OCI-LY1 (cell line): Measurements from ENCODE around the gene SLC39A11.

Source experiments
- EZH2 ChIP-seq: fragments of 200-600 bp; sonication (generic), shearing (Covaris generic); IDR thresholded peaks from 2 replicates; pipeline ENCODE4 v1.8.0; 2017; ENCODE audit warnings: borderline replicate concordance, mixed run types, mild to moderate bottlenecking, antibody characterized with exemption, low read length, moderate library complexity, mixed read lengths
- TF ChIP-seq, protein P1 (sequence below): fragments of 200-600 bp; sonication (generic), shearing (Covaris generic); IDR thresholded peaks from 2 replicates; pipeline ENCODE4 v1.5.1; 2017; ENCODE audit warnings: mild to moderate bottlenecking, antibody characterized with exemption, low read length, moderate library complexity, mixed read lengths

DNA sequence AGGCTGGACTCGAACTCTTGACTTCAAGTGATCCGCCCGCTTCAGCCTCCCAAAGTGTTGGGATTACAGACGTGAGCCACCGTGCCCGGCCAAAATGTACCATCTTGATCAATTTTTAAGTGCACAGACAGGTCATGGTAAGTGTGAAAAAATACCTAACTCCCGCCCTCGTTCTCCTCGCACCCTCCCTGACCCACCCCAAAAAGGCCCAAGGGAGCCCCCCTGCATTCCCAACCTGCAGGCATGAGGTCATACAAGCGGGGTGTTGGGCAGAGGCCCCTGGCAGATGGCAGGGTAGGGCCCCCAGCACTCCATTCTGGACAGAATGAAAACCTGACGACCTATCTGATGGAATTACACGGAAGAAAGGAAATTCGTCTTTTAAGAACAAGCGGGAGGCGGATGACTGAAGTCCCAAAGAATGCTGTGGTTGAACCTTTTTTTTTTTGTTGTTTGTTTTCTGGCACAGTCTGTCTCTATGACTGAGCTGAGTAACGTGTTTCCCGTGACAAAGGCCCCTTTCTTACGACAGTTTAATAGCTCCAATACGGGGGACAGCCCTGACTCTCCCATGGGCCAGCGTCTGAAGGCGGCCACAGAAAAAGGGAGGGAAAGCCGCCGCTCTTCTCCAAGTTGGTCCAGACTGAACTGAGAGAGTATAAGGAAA lies 376.4 kb downstream of the SLC39A11 start:
- TF ChIP-seq, protein P1, sequence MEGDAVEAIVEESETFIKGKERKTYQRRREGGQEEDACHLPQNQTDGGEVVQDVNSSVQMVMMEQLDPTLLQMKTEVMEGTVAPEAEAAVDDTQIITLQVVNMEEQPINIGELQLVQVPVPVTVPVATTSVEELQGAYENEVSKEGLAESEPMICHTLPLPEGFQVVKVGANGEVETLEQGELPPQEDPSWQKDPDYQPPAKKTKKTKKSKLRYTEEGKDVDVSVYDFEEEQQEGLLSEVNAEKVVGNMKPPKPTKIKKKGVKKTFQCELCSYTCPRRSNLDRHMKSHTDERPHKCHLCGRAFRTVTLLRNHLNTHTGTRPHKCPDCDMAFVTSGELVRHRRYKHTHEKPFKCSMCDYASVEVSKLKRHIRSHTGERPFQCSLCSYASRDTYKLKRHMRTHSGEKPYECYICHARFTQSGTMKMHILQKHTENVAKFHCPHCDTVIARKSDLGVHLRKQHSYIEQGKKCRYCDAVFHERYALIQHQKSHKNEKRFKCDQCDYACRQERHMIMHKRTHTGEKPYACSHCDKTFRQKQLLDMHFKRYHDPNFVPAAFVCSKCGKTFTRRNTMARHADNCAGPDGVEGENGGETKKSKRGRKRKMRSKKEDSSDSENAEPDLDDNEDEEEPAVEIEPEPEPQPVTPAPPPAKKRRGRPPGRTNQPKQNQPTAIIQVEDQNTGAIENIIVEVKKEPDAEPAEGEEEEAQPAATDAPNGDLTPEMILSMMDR, result no peak
- no peak for TF ChIP-seq EZH2
